Stomach (tissue), 19 donors: ENCODE data around the gene XRCC1. TPM values are rescaled to one million over a fixed set of nuclear protein-coding genes. Genes with fewer than 3 reads are reported as not detected.

Experiments
- DNase-seq, 2 donors: peaks; one replicate each; pipeline versions ENCODE4 v3.0.0 to v3.0.0-alpha.2; 2013 to 2019
- H3K27ac ChIP-seq, 5 donors: fragments of 200-600 bp in 4 of 5; sonication (generic) in 4 of 5; one replicate each; pipeline ENCODE4 v1.5.1; 2013 to 2019; ENCODE audit warnings: mild to moderate bottlenecking in 1 of 5, moderate library complexity in 1 of 5
- H3K27me3 ChIP-seq, 3 donors: fragments of 200-600 bp; sonication (generic); one replicate each; pipeline ENCODE4 v1.5.1; 2017 to 2019; ENCODE audit warnings: mixed run types in 1 of 3
- H3K36me3 ChIP-seq, 4 donors: fragments of 200-600 bp; sonication (generic); 1 replicate in 3 of 4; 2 replicates in 1 of 4; pipeline ENCODE4 v1.5.1; 2016 to 2019
- H3K4me1 ChIP-seq, 4 donors: fragments of 200-600 bp; sonication (generic); one replicate each; pipeline ENCODE4 v1.5.1; 2016 to 2019
- H3K4me3 ChIP-seq, 4 donors: fragments of 200-600 bp; sonication (generic) in 3 of 4; one replicate each; pipeline ENCODE4 v1.5.1; 2016 to 2019; ENCODE audit warnings: mild to moderate bottlenecking in 1 of 4
- H3K9me3 ChIP-seq, 4 donors: fragments of 200-600 bp; sonication (generic); one replicate each; pipeline ENCODE4 v1.5.1; 2016 to 2019
- EP300 ChIP-seq: sonication (generic); formaldehyde crosslinking; IDR thresholded peaks from one replicate; pipeline ENCODE4 v1.6.1; 2017; ENCODE audit warnings: antibody characterized with exemption
- POLR2A ChIP-seq, 4 donors: fragments of 450-650 bp; IDR thresholded peaks; one replicate each; pipeline ENCODE4 v1.6.1; 2016; ENCODE audit warnings: antibody characterized with exemption in 4 of 4, control low read depth in 2 of 4, mild to moderate bottlenecking in 1 of 4, moderate library complexity in 1 of 4
- POLR2AphosphoS5 ChIP-seq, 3 donors: sonication (generic); formaldehyde crosslinking; IDR thresholded peaks; one replicate each; pipeline ENCODE4 v1.6.1; 2016; ENCODE audit warnings: antibody characterized with exemption in 3 of 3
- WGBS, 5 donors: extraction: QIAGEN DNeasy Blood & Tissue Kit in 3 of 5; methylation state at CpG; one replicate each; pipeline versions ENCODE4 v1.1.5 to v1.1.7; 2013 to 2018; 5-methylcytosine and 5-hydroxymethylcytosine counted together
- intact Hi-C: fragments of 100-400 bp; cut with DNase I; formaldehyde crosslinking; loops from one replicate; pipeline ENCODE4 v1.15.1; 2023; ENCODE audit warnings: low total_unique reads
- long read RNA-seq, 10 donors: transcript quantifications; one replicate each; lab custom pipeline, GENCODE V29; 2026
- polyA plus RNA-seq, 3 donors: library from polyadenylated mRNA; stranded (reverse); fragments of 200-250 nt; gene quantifications; one replicate each; pipeline ENCODE4 v1.2.3, GENCODE V29; 2013
- total RNA-seq, 5 donors: library from RNA; depleted of rRNA; stranded (reverse); fragments of >200 nt; gene quantifications; one replicate each; pipeline versions ENCODE4 v1.1.0 to v1.2.3, GENCODE V29; 2014 to 2016
- TF ChIP-seq, protein P1 (sequence below), 7 experiments: fragments of 450-650 bp in 4 of 7; fragments of 200-600 bp in 3 of 7; sonication (generic) in 3 of 7; IDR thresholded peaks; one replicate each; pipeline ENCODE4 v1.5.1; 2016 to 2019; ENCODE audit warnings: antibody characterized with exemption in 7 of 7, control low read depth in 2 of 7, mild to moderate bottlenecking in 1 of 7
- donor health status: healthy with polysubstance abuse.
- donor health status: Bipolar disorder and iron deficiency.
- donor health status: healthy.

The XRCC1 gene, protein sequence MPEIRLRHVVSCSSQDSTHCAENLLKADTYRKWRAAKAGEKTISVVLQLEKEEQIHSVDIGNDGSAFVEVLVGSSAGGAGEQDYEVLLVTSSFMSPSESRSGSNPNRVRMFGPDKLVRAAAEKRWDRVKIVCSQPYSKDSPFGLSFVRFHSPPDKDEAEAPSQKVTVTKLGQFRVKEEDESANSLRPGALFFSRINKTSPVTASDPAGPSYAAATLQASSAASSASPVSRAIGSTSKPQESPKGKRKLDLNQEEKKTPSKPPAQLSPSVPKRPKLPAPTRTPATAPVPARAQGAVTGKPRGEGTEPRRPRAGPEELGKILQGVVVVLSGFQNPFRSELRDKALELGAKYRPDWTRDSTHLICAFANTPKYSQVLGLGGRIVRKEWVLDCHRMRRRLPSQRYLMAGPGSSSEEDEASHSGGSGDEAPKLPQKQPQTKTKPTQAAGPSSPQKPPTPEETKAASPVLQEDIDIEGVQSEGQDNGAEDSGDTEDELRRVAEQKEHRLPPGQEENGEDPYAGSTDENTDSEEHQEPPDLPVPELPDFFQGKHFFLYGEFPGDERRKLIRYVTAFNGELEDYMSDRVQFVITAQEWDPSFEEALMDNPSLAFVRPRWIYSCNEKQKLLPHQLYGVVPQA
- total RNA-seq (10 to 100 TPM; 10.8 to 42.5 (median 16.8) TPM), polyA plus RNA-seq (10 to 100 TPM; 13.1 to 24.3 (median 18.0) TPM)
- long read RNA-seq, donor 1 = 0 reads
- long read RNA-seq, donor 2, partial matches to known transcripts = 0 of 2 reads
- long read RNA-seq, donor 2, other reads (novel, unspliced or antisense) = 0 of 2 reads
- long read RNA-seq, donor 3, partial matches to known transcripts = 0 of 1 reads
- long read RNA-seq, donor 3, other reads (novel, unspliced or antisense) = 0 of 1 reads
- long read RNA-seq, donor 4 = 0 reads
- long read RNA-seq, donor 5, partial matches to known transcripts = 10 of 11 reads
- long read RNA-seq, donor 5, other reads (novel, unspliced or antisense) = 0 of 11 reads
- long read RNA-seq, donor 6, transcript XRCC1-201 (17 exons, 2,802 nt) = major isoform, 5 of 13 reads
- long read RNA-seq, donor 6, partial matches to known transcripts = 7 of 13 reads
- long read RNA-seq, donor 6, other reads (novel, unspliced or antisense) = 0 of 13 reads
- long read RNA-seq, donor 7, partial matches to known transcripts = 0 of 2 reads
- long read RNA-seq, donor 7, other reads (novel, unspliced or antisense) = 0 of 2 reads
- long read RNA-seq, donor 8, partial matches to known transcripts = 0 of 3 reads
- long read RNA-seq, donor 8, other reads (novel, unspliced or antisense) = 0 of 3 reads
- long read RNA-seq, donor 9, partial matches to known transcripts = 6 of 8 reads
- long read RNA-seq, donor 9, other reads (novel, unspliced or antisense) = 0 of 8 reads
- long read RNA-seq, donor 10, partial matches to known transcripts = 0 of 4 reads
- long read RNA-seq, donor 10, other reads (novel, unspliced or antisense) = 0 of 4 reads

DNA sequence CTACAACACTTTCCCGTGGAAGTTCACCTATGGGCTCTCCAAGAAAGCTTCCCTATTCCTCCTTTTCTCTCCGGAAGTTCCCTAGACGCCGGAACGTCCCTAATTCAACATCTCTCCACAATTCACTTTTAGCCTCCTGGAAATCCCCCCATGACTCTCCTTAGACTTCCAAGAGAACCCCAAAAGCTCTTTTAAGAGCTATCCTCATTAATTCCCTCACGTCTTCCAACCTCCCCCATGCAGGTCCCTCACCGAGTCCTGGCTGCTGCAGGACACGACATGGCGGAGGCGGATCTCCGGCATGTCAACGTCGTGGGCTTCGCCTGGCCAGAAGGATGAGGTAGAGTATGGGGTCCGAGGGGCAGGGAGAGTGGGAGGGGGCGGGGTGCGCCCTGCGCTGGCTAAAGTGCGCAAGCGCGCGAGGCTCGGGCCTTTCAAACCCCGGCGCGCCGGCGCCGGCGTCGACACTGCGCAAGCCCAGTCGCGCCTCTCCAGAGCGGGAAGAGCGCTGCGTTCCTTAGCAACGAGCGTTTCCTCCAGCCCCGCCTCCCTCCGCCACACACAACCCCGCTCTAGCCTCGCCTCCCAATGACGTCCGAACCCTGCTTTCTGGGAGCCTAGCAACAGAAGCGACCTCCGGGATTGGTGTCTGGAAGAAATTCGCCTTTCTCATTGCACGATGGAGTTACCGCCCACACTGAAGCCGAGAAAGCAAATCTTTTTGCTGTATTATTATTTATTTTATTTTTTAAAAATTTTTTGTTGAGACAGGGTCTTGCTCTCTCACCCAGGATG, at the start of gene XRCC1, which contains the start of gene PINLYP:
XRCC1 (minus strand) TSS at position 372 of the 795 bp plus-strand sequence; CDS start at position 303, 69 bp downstream.
PINLYP (plus strand) TSS at position 646 of the 795 bp plus-strand sequence. CDS start 1,391 bp downstream, outside the sequence.
- peak within 1 kb of the TSS; percentile 62 to 91 (median 76) for H3K4me3 ChIP-seq
- intact Hi-C loops = no loop called here

DNA sequence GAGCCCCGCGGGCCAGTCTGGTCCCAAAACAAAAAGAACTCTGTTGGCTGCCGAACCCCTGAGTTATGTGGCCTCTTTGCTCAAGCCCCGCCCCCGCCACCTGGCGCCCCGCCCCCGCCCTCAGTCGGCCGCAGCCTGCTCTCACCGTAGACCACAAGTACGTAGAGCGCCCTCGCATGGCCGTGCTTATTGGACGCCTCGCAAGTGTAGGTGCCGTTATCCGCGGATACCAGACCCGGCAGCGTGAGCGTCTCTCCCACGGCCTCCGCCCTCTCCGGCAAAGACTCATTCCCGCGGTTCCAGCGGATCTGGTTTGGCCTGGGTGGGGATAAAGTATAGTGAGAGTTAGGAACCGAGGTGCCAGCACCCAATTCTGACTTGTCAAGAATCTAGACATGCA, 49.6 kb upstream of the XRCC1 start:
- H3K4me3 ChIP-seq = no peak overlapping the region
- peaks cover 0 to 21% (median 12%) of the 10 kb centered on the region in 4 donors for H3K4me1 ChIP-seq
- H3K27me3 ChIP-seq = no peaks in the 10 kb centered on the region
- H3K36me3 ChIP-seq = no peaks in the 10 kb centered on the region
- intact Hi-C loops = no loop called here
- no peak overlapping the region for H3K27ac ChIP-seq
- DNase-seq = peak; percentile 70 to 82
- TF ChIP-seq POLR2A (IDR thresholded peaks at IDR 0.05) (no peak), EP300 (no peak), POLR2AphosphoS5 (IDR thresholded peaks at IDR 0.05) (no peak)
- TF ChIP-seq, protein P1, sequence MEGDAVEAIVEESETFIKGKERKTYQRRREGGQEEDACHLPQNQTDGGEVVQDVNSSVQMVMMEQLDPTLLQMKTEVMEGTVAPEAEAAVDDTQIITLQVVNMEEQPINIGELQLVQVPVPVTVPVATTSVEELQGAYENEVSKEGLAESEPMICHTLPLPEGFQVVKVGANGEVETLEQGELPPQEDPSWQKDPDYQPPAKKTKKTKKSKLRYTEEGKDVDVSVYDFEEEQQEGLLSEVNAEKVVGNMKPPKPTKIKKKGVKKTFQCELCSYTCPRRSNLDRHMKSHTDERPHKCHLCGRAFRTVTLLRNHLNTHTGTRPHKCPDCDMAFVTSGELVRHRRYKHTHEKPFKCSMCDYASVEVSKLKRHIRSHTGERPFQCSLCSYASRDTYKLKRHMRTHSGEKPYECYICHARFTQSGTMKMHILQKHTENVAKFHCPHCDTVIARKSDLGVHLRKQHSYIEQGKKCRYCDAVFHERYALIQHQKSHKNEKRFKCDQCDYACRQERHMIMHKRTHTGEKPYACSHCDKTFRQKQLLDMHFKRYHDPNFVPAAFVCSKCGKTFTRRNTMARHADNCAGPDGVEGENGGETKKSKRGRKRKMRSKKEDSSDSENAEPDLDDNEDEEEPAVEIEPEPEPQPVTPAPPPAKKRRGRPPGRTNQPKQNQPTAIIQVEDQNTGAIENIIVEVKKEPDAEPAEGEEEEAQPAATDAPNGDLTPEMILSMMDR (IDR thresholded peaks at IDR 0.05) = no peak
- H3K9me3 ChIP-seq = no peaks in the 10 kb centered on the region
- 22 to 37% (median 33%) methylated on average over 15 to 30 of the region's 30 CpGs for WGBS, 5 donors

More for the DNA sequence above, at the start of gene XRCC1, which contains the start of gene PINLYP:
- H3K27me3 ChIP-seq = no peaks in the 10 kb centered on the region
- WGBS, 5 donors = 0 to 1% (median 1%) methylated on average over 34 to 51 of the region's 51 CpGs
- peak; percentile 98 to 100 for DNase-seq
- peaks cover 0 to 30% (median 8%) of the 10 kb centered on the region in 4 donors for H3K36me3 ChIP-seq
- no peaks in the 10 kb centered on the region for H3K9me3 ChIP-seq
- H3K4me1 ChIP-seq = peaks cover 13 to 53% (median 31%) of the 10 kb centered on the region in 4 donors
- peak within 1 kb of the TSS; percentile 58 to 92 (median 87) for H3K27ac ChIP-seq
- TF ChIP-seq, protein P1 (IDR thresholded peaks at IDR 0.05) = no peak
- peak in 2 of 3 donors; percentile 29 to 55 for TF ChIP-seq POLR2AphosphoS5 (IDR thresholded peaks at IDR 0.05)
- TF ChIP-seq POLR2A (IDR thresholded peaks at IDR 0.05) = no peak
- TF ChIP-seq EP300 = peak; percentile 23

DNA sequence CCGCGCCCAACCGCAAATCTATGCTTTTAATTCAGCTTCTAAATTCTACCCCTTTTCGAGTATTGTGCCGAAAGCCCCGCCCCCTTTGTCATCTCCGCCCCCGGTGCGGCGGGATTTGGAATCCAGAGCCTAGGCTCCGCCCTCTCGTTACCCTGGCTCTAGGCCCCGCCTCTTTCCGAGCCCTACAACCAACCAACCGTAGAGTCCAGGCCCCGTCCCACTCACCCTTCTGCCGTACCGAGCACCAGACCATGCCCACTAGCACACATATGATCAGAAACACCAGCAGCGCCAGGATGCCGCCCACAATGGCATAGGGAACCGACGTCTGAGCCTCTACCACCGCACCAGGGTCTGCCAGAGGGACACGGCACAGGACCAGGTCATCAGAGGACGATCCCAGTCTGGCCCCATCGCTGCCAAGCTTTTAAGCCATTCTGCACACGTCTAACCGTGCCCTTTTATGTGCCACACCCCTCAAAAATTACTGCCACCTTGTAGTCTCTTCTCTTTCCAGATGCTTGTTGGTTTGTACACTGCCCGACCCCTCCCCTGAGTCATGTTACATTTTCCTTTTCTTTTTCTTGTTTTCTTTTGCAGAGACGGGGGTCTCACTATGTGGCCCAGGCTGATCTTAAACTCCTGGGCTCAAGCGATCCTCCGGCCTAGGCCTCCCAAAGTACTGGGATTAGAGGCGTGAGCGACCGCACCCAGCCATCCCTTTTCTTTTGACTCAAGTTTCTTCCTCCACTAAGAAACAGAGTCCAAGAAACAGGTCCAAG, 48.8 kb upstream of the XRCC1 start:
- intact Hi-C loops = no loop called here
- Histone ChIP-seq H3K4me3 (no peak overlapping the region), H3K9me3 (no peaks in the 10 kb centered on the region), H3K36me3 (no peaks in the 10 kb centered on the region), H3K27ac (no peak overlapping the region), H3K27me3 (no peaks in the 10 kb centered on the region), H3K4me1 (peaks cover 0 to 24% (median 13%) of the 10 kb centered on the region in 4 donors)
- DNase-seq = no peak
- WGBS, 5 donors = 84 to 89% (median 87%) methylated on average over 33 to 35 of the region's 35 CpGs
- TF ChIP-seq EP300 = no peak
- no peak for TF ChIP-seq POLR2A (IDR thresholded peaks at IDR 0.05)
- no peak for TF ChIP-seq POLR2AphosphoS5 (IDR thresholded peaks at IDR 0.05)
